ENCODE measurements around the gene GNB4. TPM values are rescaled to one million over a fixed set of nuclear protein-coding genes. Genes with fewer than 3 reads are reported as not detected.

GNB4 gene
- total and polyA plus RNA-seq, 2 of the 8 experiments (the other 6 are each of a cell fraction or from before 2014, with no cell fraction given), result 13.4 to 29.2 TPM

- peak; percentile 63 to 69 for TF ChIP-seq RAD21 (IDR thresholded peaks at IDR 0.05 in 1 of 2, conservative IDR thresholded peaks at IDR 0.05 in 1 of 2; ENCODE audit: low read depth in 2 of 2, low read length in 2 of 2)
- no peak for TF ChIP-seq CBX8 (IDR thresholded peaks at IDR 0.05; ENCODE audit: borderline replicate concordance, low read depth, low read length)
- no peak for TF ChIP-seq FOSL1 (IDR thresholded peaks at IDR 0.05; ENCODE audit: insufficient read depth, low read depth, low read length)
Observed at GRCh38 chr3:179446501-179446900, 4.8 kb downstream of the GNB4 start (continued).

Data from H1 (cell line).